ENCODE data around the gene C3orf20. TPM values are rescaled to one million over a fixed set of nuclear protein-coding genes. Genes with fewer than 3 reads are reported as not detected.

Gene C3orf20
- total and polyA plus RNA-seq, 2 of the 4 experiments (the other 2 are of a cell fraction) = not detected

DNA sequence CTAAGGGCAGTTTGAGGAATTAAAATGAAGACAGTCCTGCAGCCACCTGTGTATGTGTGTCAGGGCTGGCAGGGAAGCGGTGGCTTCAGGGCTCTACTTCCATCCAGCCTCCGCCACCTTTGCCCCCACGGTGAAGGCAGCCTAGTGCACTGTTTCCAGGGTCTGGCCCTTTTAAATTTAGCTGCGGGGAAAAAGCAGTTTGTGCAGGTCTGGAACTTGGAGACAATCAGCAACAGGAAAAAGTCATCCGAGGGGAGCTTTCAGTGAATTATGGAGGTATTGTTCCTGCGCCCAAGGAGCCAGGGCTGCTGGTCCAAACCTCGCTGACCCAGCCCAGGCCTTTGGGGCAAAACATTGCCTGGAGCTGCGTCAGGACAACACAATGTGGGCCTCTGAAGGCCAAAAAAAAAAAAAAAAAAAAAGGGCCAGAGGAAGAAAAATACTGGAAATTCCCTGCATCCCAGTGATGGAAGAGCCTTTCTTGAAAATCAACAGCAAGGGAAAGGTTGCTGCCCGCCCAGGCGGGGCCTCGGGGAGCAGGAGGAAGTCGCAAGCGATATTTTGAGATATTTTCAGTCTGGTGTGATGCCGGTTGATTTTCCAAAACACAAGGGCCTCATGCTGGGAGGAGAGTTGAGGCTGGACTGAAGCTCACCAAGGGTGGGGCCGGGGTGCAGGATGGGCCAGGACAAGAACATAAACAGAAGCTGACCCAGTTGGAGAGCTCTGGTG, 118.4 kb downstream of the C3orf20 start:
- Histone ChIP-seq H3K79me1 (ENCODE audit: low read depth in 1 of 2, low read length in 2 of 2) (no peaks in the 10 kb centered on the region), H3K4me1 (ENCODE audit: control insufficient read depth, insufficient read depth, low read length) (no peaks in the 10 kb centered on the region), H3K9ac (ENCODE audit: low read depth, low read length) (no peak overlapping the region), H3K9me1 (ENCODE audit: insufficient read depth, low read length) (no peaks in the 10 kb centered on the region), H3K36me3 (ENCODE audit: control insufficient read depth, insufficient read depth, low read length) (no peaks in the 10 kb centered on the region), H3K4ac (ENCODE audit: low read depth, low read length) (no peak overlapping the region), H3K27ac (ENCODE audit: insufficient read depth, low read length) (no peak overlapping the region), H3K18ac (ENCODE audit: low read depth, low read length) (no peak overlapping the region), H3K23ac (ENCODE audit: low read depth, low read length) (no peak overlapping the region), H2BK20ac (ENCODE audit: low read depth, low read length) (no peak overlapping the region), H2AFZ (replicated peaks; ENCODE audit: low read length, poor library complexity) (no peak overlapping the region), H2BK5ac (ENCODE audit: low read depth, low read length, poor library complexity, severe bottlenecking) (no peak overlapping the region), H3K9me3 (ENCODE audit: control insufficient read depth, insufficient read depth, low read length) (no peaks in the 10 kb centered on the region), H4K20me1 (ENCODE audit: insufficient read depth, low read length) (no peaks in the 10 kb centered on the region), H4K8ac (ENCODE audit: low read depth in 2 of 2, low read length in 2 of 2) (no peak overlapping the region), H3K4me2 (ENCODE audit: low read depth, low read length) (no peak overlapping the region), H3K14ac (replicated peaks; ENCODE audit: low read depth, low read length) (no peak overlapping the region), H4K5ac (ENCODE audit: low read depth, low read length) (no peak overlapping the region), H2AK5ac (ENCODE audit: low read depth, low read length) (no peak overlapping the region), H2BK120ac (ENCODE audit: low read depth, low read length) (no peak overlapping the region), H3K27me3 (ENCODE audit: control insufficient read depth, insufficient read depth, low read length) (peaks cover 29% of the 10 kb centered on the region), H4K91ac (ENCODE audit: insufficient read depth, low read depth, low read length) (no peak overlapping the region), H3K4me3 (ENCODE audit: insufficient read depth, low read depth, low read length) (no peak overlapping the region), H2BK15ac (ENCODE audit: low read depth, low read length) (no peak overlapping the region), H3K56ac (ENCODE audit: extremely low read depth, insufficient read depth, low read length) (no peak overlapping the region), H2AK9ac (replicated peaks; ENCODE audit: low read depth, low read length, poor library complexity) (peak overlapping the region; percentile 78)
- intact Hi-C loops (cut with micrococcal nuclease) (no loop called here), dilution Hi-C loops (cut with HindIII; ENCODE audit: low sequenced_read_pairs, unreplicated experiment) (no loop called here), in situ Hi-C loops (cut with MboI; ENCODE audit: low sequenced_read_pairs) (no loop called here)
- 44% methylated on average over 8 of the region's 15 CpGs; no CpG with 5 or more reads in 1 of the 2 experiments for WGBS, 2 experiments (ENCODE audit: extremely low coverage in 2 of 2, insufficient read length in 1 of 2)
- TF ChIP-seq NFE2L2 (IDR thresholded peaks at IDR 0.05; ENCODE audit: low read depth, low read length) (no peak), MAFK (IDR thresholded peaks at IDR 0.05; ENCODE audit: low read depth, low read length) (no peak), ELK1 (IDR thresholded peaks at IDR 0.05; ENCODE audit: borderline replicate concordance, low read depth, low read length) (no peak), MXI1 (IDR thresholded peaks at IDR 0.05; ENCODE audit: borderline replicate concordance, low read depth, low read length) (no peak), RFX5 (IDR thresholded peaks at IDR 0.05; ENCODE audit: low read depth, low read length) (no peak), FOS (IDR thresholded peaks at IDR 0.05; ENCODE audit: low read depth, low read length) (no peak), BHLHE40 (IDR thresholded peaks at IDR 0.05; ENCODE audit: low read depth, low read length) (no peak), SMC3 (IDR thresholded peaks at IDR 0.05; ENCODE audit: low read depth, low read length) (no peak), USF2 (IDR thresholded peaks at IDR 0.05; ENCODE audit: low read depth, low read length) (no peak), RCOR1 (IDR thresholded peaks at IDR 0.05; ENCODE audit: insufficient replicate concordance, low read length) (no peak), POLR2A (IDR thresholded peaks at IDR 0.05; ENCODE audit: low read depth, low read length) (no peak), RAD21 (IDR thresholded peaks at IDR 0.05; ENCODE audit: low read length) (no peak), MAZ (IDR thresholded peaks at IDR 0.05; ENCODE audit: borderline replicate concordance, low read depth, low read length) (no peak), CEBPB (IDR thresholded peaks at IDR 0.05; ENCODE audit: low read depth, low read length) (no peak), CHD1 (IDR thresholded peaks at IDR 0.05; ENCODE audit: low read depth, low read length) (no peak)
- TF ChIP-seq, protein P1, sequence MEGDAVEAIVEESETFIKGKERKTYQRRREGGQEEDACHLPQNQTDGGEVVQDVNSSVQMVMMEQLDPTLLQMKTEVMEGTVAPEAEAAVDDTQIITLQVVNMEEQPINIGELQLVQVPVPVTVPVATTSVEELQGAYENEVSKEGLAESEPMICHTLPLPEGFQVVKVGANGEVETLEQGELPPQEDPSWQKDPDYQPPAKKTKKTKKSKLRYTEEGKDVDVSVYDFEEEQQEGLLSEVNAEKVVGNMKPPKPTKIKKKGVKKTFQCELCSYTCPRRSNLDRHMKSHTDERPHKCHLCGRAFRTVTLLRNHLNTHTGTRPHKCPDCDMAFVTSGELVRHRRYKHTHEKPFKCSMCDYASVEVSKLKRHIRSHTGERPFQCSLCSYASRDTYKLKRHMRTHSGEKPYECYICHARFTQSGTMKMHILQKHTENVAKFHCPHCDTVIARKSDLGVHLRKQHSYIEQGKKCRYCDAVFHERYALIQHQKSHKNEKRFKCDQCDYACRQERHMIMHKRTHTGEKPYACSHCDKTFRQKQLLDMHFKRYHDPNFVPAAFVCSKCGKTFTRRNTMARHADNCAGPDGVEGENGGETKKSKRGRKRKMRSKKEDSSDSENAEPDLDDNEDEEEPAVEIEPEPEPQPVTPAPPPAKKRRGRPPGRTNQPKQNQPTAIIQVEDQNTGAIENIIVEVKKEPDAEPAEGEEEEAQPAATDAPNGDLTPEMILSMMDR (conservative IDR thresholded peaks at IDR 0.05; ENCODE audit: low read depth, low read length) = no peak
- DNase-seq = no peak
- ChIA-PET CTCF (no interaction called here), POLR2A (ENCODE audit: unreplicated experiment) (no interaction called here)
- no TSS peak for BruUV-seq (replicated peaks)
- ATAC-seq (ENCODE audit: low read depth) = no peak
